MCF 10A (cell line): ENCODE results near the gene FBXW9. TPM values are rescaled to one million over a fixed set of nuclear protein-coding genes. Genes with fewer than 3 reads are reported as not detected.

Experiments used
- BruUV-seq: library from RNA; stranded (reverse); fragments of 400-500 nt; replicated peaks from 2 replicates; lab custom pipeline; 2021; lab: Mats Ljungman, UMichigan
- CTCF ChIA-PET: fragments of 300-600 bp; sonication (Branson Sonifier 250); formaldehyde crosslinking; extraction: SDS; loops from one replicate; lab custom pipeline; 2021; ENCODE audit warnings: antibody characterized with exemption, inconsistent platforms; lab: Yijun Ruan, JAX
- POLR2A ChIA-PET: fragments of 300-600, 350-650 bp; sonication (Branson Sonifier 250); formaldehyde crosslinking; extraction: SDS; loops from one replicate; lab custom pipeline; 2020; ENCODE audit warnings: antibody characterized with exemption, inconsistent platforms; lab: Yijun Ruan, JAX
- DNase-seq: peaks from one replicate; pipeline ENCODE4 v3.0.0-alpha.2; 2018; ENCODE audit not compliant: unreplicated experiment
- H3K27ac Mint-ChIP-seq: one replicate; pipeline ENCODE4 v1.8.0; 2022; ENCODE audit warnings: mild to moderate bottlenecking, low read depth, mixed read lengths; ENCODE audit not compliant: unreplicated experiment
- H3K27me3 Mint-ChIP-seq: one replicate; pipeline ENCODE4 v1.8.0; 2022; ENCODE audit warnings: mixed read lengths; ENCODE audit not compliant: insufficient read depth, unreplicated experiment
- H3K36me3 Mint-ChIP-seq: one replicate; pipeline ENCODE4 v1.8.0; 2022; ENCODE audit warnings: mild to moderate bottlenecking, moderate library complexity, mixed read lengths; ENCODE audit not compliant: insufficient read depth, unreplicated experiment
- H3K4me1 Mint-ChIP-seq: one replicate; pipeline ENCODE4 v1.8.0; 2022; ENCODE audit warnings: mixed read lengths; ENCODE audit not compliant: insufficient read depth, unreplicated experiment
- H3K4me3 Mint-ChIP-seq: one replicate; pipeline ENCODE4 v1.8.0; 2022; ENCODE audit warnings: mild to moderate bottlenecking, moderate library complexity, mixed read lengths; ENCODE audit not compliant: unreplicated experiment
- H3K9me3 Mint-ChIP-seq: one replicate; pipeline ENCODE4 v1.8.0; 2022; ENCODE audit warnings: mixed read lengths; ENCODE audit not compliant: unreplicated experiment
- intact Hi-C: fragments of 100-400 bp; cut with micrococcal nuclease; formaldehyde crosslinking; loops from 2 replicates; pipeline ENCODE4 v1.14.1; 2022
- total RNA-seq: library from RNA; stranded (reverse); gene quantifications from 2 replicates; pipeline ENCODE4 v1.2.3, GENCODE V29; 2022
- TF ChIP-seq, protein P1 (sequence below): fragments of 200-600 bp; IDR thresholded peaks from one replicate; pipeline ENCODE4 v1.8.0; 2022; ENCODE audit warnings: antibody characterized with exemption, mild to moderate bottlenecking; ENCODE audit not compliant: unreplicated experiment

The FBXW9 gene
- total RNA-seq, 1 experiment from 2014 or later, result 13.8 TPM

DNA sequence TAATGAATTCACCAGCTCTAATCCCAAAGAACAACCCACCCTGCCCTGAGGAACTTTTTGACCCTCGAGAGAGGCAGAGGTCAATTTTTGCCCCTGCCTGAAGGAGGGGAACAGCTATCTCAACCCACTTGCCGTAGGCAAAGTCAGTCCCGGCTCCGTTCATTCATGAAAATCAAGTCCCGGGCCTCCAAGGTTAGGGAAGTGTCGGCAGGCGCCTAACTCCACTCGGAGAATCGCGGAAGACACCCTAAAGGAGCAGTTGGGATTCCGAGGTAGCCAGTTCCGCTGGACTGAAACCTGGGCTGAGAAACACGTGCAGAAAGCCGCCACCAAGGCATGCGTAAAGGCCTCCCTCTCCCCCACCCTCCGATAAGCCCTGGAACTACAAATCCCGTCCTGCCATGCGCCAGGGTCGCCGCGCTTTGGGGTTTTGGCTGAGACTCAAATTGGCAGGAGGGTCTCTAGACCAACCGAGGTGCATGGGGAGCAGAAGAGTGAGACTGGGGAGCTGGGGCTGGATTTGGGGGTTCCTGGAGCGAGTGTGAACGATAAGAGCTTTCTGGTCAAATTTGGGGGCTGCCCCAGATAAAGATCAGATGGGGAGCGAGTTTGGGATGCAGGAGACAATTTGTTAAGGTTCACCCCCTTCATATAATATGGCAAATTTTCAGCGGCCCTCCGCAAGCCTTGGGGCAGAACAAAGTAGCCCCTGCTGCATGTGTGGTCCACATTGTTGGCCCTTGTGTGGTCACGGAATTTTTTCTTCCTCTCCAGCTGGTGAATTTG lies 27.4 kb upstream of the FBXW9 start, which contains the start of gene TNPO2:
Gene TNPO2, minus strand, starts transcription at position 292 of the 786 bp plus-strand sequence. CDS start 2,955 bp downstream, outside the sequence.
- intact Hi-C loops, result loop anchor here (5.0 kb wide), 1 partner anchor 68 kb away; the partner anchor contains the start of gene JUNB
- H3K27ac Mint-ChIP-seq, result peak within 1 kb of the TSS; percentile 96
- H3K4me3 Mint-ChIP-seq, result peak within 1 kb of the TSS; percentile 96
- H3K27me3 Mint-ChIP-seq, result no peaks in the 10 kb centered on the region
- TF ChIP-seq, protein P1, sequence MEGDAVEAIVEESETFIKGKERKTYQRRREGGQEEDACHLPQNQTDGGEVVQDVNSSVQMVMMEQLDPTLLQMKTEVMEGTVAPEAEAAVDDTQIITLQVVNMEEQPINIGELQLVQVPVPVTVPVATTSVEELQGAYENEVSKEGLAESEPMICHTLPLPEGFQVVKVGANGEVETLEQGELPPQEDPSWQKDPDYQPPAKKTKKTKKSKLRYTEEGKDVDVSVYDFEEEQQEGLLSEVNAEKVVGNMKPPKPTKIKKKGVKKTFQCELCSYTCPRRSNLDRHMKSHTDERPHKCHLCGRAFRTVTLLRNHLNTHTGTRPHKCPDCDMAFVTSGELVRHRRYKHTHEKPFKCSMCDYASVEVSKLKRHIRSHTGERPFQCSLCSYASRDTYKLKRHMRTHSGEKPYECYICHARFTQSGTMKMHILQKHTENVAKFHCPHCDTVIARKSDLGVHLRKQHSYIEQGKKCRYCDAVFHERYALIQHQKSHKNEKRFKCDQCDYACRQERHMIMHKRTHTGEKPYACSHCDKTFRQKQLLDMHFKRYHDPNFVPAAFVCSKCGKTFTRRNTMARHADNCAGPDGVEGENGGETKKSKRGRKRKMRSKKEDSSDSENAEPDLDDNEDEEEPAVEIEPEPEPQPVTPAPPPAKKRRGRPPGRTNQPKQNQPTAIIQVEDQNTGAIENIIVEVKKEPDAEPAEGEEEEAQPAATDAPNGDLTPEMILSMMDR, result no peak
- CTCF ChIA-PET, result interaction anchor here (0.8 to 3.8 kb wide), 7 partner anchors 10 to 124 kb away, joined by 3 to 32 read pairs (median 4); partner anchors contain the start of genes GET3 and TRIR
- H3K36me3 Mint-ChIP-seq, result peaks cover 51% of the 10 kb centered on the region
- DNase-seq, result peak; percentile 72
- POLR2A ChIA-PET, result interaction anchor here (0.7 to 6.5 kb wide), 16 partner anchors 11 to 429 kb away, joined by 3 to 235 read pairs (median 5); partner anchors contain the start of genes BEST2, DHPS, DNASE2 and FBXW9
- peaks cover 12% of the 10 kb centered on the region for H3K4me1 Mint-ChIP-seq
- no TSS peak for BruUV-seq
- no peaks in the 10 kb centered on the region for H3K9me3 Mint-ChIP-seq

DNA sequence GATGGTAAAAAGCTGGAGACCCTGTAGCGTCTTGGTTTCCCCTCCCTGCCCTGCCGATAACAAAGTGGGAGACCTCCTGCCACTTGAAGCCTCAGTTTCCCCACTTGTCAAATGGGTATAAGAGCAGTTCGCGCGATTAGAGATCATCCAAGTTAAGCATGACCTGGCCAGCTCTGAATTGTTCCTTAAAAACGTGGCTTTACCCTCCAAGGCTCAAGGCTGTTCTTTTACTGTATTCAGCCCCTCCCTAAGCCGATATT lies 26.9 kb upstream of the FBXW9 start:
- no TSS peak for BruUV-seq
- intact Hi-C loops, result loop anchor here (5.0 kb wide), 1 partner anchor 69 kb away; the partner anchor contains the start of gene JUNB
- ChIA-PET CTCF (interaction anchor here (0.6 to 3.8 kb wide), 12 partner anchors 11 to 800 kb away, joined by 3 to 32 read pairs (median 4); partner anchors contain the start of genes GET3 and TRIR), POLR2A (interaction anchor here (0.7 to 6.5 kb wide), 18 partner anchors 11 to 429 kb away, joined by 3 to 235 read pairs (median 5); partner anchors contain the start of genes BEST2, DHPS, DNASE2 and FBXW9)
- TF ChIP-seq, protein P1, result no peak
- no peaks in the 10 kb centered on the region for H3K9me3 Mint-ChIP-seq
- DNase-seq, result peak; percentile 27
- peak overlapping the region; percentile 96 for H3K4me3 Mint-ChIP-seq
- H3K36me3 Mint-ChIP-seq, result peaks cover 51% of the 10 kb centered on the region
- peaks cover 12% of the 10 kb centered on the region for H3K4me1 Mint-ChIP-seq
- H3K27me3 Mint-ChIP-seq, result no peaks in the 10 kb centered on the region
- peak overlapping the region; percentile 68 for H3K27ac Mint-ChIP-seq

- H3K27ac Mint-ChIP-seq, result peak overlapping the region; percentile 96
- ChIA-PET CTCF (interaction anchor here (0.6 to 3.8 kb wide), 13 partner anchors 9 to 799 kb away, joined by 3 to 32 read pairs (median 4); partner anchors contain the start of genes GET3 and TRIR), POLR2A (interaction anchor here (0.7 to 6.5 kb wide), 21 partner anchors 12 to 1345 kb away, joined by 3 to 235 read pairs (median 5); partner anchors contain the start of genes BEST2, DHPS, DNASE2 and FBXW9)
- intact Hi-C loops, result loop anchor here (5.0 kb wide), 1 partner anchor 70 kb away; the partner anchor contains the start of gene JUNB
- no peaks in the 10 kb centered on the region for H3K27me3 Mint-ChIP-seq
- peak; percentile 100 for DNase-seq
- H3K4me1 Mint-ChIP-seq, result peaks cover 12% of the 10 kb centered on the region
- BruUV-seq, result TSS peak; percentile 95
- TF ChIP-seq, protein P1, result no peak
- H3K9me3 Mint-ChIP-seq, result no peaks in the 10 kb centered on the region
- H3K36me3 Mint-ChIP-seq, result peaks cover 53% of the 10 kb centered on the region
- peak overlapping the region; percentile 96 for H3K4me3 Mint-ChIP-seq
Measured at GRCh38 chr19:12722566-12723380, 26.3 kb upstream of the FBXW9 start.
